HCT116 (cell line): Measurements from ENCODE around the gene TMEM9.

Experiments used
- EZH2 ChIP-seq: fragments of 200-600 bp; sonication (generic); IDR thresholded peaks from 2 replicates; pipeline ENCODE4 v1.6.1; 2017; ENCODE audit warnings: antibody characterized with exemption, mixed run types
- POLR2A ChIP-seq: IDR thresholded peaks from 2 replicates; pipeline ENCODE4 v1.7.0; 2011; ENCODE audit warnings: borderline replicate concordance; ENCODE audit not compliant: insufficient read depth, insufficient read length; ENCODE audit errors: extremely low read depth
- RAD21 ChIP-seq: IDR thresholded peaks from 2 replicates; pipeline ENCODE4 v1.6.1; 2012; ENCODE audit warnings: low read depth, mild to moderate bottlenecking
- SRF ChIP-seq: IDR thresholded peaks from 2 replicates; pipeline ENCODE4 v1.6.1; 2012; ENCODE audit warnings: low read depth
- TF ChIP-seq, protein P1 (sequence below), 3 experiments: fragments of 200-600 bp in 1 of 3; sonication (generic) in 1 of 3; IDR thresholded peaks in 2 of 3; conservative IDR thresholded peaks in 1 of 3; 2 replicates each; pipeline ENCODE4 v1.5.1; 2012 to 2017; ENCODE audit warnings: low read depth in 2 of 3, low read length in 2 of 3, antibody characterized with exemption in 1 of 3, borderline replicate concordance in 1 of 3, control low read depth in 1 of 3, mild to moderate bottlenecking in 1 of 3, mixed read lengths in 1 of 3, mixed run types in 1 of 3, moderate library complexity in 1 of 3; ENCODE audit not compliant: insufficient read depth in 1 of 3
- TF ChIP-seq, protein P2 (sequence below): IDR thresholded peaks from 2 replicates; pipeline ENCODE4 v1.6.1; 2012; ENCODE audit warnings: low read depth

DNA sequence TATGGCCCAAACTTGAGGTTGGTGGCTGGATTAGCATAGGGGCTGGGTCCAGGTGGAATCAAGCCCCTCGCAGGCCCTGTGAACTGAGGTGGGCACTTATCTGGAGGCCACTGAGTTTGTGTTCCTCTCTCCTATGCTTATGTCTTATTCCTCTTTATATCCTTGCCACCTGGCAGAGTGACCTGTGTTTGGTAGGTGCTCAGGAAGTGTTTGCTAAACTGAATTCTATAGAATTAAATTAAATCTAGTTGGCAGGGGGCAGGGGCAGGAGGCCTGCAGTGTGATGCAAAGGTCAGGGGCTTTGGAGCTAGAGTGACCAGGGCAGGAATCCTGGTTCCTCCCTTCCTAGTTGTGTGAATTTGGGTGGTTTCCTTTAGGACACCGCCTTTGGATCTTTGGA, 1.1 kb upstream of the TMEM9 start:
- TF ChIP-seq, protein P1, sequence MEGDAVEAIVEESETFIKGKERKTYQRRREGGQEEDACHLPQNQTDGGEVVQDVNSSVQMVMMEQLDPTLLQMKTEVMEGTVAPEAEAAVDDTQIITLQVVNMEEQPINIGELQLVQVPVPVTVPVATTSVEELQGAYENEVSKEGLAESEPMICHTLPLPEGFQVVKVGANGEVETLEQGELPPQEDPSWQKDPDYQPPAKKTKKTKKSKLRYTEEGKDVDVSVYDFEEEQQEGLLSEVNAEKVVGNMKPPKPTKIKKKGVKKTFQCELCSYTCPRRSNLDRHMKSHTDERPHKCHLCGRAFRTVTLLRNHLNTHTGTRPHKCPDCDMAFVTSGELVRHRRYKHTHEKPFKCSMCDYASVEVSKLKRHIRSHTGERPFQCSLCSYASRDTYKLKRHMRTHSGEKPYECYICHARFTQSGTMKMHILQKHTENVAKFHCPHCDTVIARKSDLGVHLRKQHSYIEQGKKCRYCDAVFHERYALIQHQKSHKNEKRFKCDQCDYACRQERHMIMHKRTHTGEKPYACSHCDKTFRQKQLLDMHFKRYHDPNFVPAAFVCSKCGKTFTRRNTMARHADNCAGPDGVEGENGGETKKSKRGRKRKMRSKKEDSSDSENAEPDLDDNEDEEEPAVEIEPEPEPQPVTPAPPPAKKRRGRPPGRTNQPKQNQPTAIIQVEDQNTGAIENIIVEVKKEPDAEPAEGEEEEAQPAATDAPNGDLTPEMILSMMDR (IDR thresholded peaks at IDR 0.05 in 2 of 3, conservative IDR thresholded peaks at IDR 0.05 in 1 of 3; ENCODE audit: borderline replicate concordance in 1 of 3, insufficient read depth in 1 of 3, low read depth in 2 of 3, low read length in 2 of 3), result no peak
- TF ChIP-seq, protein P2, sequence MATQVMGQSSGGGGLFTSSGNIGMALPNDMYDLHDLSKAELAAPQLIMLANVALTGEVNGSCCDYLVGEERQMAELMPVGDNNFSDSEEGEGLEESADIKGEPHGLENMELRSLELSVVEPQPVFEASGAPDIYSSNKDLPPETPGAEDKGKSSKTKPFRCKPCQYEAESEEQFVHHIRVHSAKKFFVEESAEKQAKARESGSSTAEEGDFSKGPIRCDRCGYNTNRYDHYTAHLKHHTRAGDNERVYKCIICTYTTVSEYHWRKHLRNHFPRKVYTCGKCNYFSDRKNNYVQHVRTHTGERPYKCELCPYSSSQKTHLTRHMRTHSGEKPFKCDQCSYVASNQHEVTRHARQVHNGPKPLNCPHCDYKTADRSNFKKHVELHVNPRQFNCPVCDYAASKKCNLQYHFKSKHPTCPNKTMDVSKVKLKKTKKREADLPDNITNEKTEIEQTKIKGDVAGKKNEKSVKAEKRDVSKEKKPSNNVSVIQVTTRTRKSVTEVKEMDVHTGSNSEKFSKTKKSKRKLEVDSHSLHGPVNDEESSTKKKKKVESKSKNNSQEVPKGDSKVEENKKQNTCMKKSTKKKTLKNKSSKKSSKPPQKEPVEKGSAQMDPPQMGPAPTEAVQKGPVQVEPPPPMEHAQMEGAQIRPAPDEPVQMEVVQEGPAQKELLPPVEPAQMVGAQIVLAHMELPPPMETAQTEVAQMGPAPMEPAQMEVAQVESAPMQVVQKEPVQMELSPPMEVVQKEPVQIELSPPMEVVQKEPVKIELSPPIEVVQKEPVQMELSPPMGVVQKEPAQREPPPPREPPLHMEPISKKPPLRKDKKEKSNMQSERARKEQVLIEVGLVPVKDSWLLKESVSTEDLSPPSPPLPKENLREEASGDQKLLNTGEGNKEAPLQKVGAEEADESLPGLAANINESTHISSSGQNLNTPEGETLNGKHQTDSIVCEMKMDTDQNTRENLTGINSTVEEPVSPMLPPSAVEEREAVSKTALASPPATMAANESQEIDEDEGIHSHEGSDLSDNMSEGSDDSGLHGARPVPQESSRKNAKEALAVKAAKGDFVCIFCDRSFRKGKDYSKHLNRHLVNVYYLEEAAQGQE, result no peak
- no peak for TF ChIP-seq POLR2A
- no peak for TF ChIP-seq SRF
- TF ChIP-seq RAD21, result no peak
- TF ChIP-seq EZH2, result no peak
